PC-9 (cell line): Measurements from ENCODE around the gene CBX4.

Source experiments
- EZH2 ChIP-seq: fragments of 200-600 bp; sonication (generic); IDR thresholded peaks from 2 replicates; pipeline ENCODE4 v1.8.0; 2017; ENCODE audit warnings: antibody characterized with exemption, low read depth
- TF ChIP-seq, protein P1 (sequence below): fragments of 200-600 bp; sonication (generic); conservative IDR thresholded peaks from 2 replicates; pipeline ENCODE4 v1.6.1; 2017; ENCODE audit warnings: mixed run types, antibody characterized with exemption, mild to moderate bottlenecking, moderate library complexity

- TF ChIP-seq, protein P1, sequence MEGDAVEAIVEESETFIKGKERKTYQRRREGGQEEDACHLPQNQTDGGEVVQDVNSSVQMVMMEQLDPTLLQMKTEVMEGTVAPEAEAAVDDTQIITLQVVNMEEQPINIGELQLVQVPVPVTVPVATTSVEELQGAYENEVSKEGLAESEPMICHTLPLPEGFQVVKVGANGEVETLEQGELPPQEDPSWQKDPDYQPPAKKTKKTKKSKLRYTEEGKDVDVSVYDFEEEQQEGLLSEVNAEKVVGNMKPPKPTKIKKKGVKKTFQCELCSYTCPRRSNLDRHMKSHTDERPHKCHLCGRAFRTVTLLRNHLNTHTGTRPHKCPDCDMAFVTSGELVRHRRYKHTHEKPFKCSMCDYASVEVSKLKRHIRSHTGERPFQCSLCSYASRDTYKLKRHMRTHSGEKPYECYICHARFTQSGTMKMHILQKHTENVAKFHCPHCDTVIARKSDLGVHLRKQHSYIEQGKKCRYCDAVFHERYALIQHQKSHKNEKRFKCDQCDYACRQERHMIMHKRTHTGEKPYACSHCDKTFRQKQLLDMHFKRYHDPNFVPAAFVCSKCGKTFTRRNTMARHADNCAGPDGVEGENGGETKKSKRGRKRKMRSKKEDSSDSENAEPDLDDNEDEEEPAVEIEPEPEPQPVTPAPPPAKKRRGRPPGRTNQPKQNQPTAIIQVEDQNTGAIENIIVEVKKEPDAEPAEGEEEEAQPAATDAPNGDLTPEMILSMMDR = no peak
- TF ChIP-seq EZH2 = no peak
Observed at GRCh38 chr17:79851461-79851817, 12.2 kb upstream of the CBX4 start.
